Activated naive CD8-positive, alpha-beta T cell treated with anti-CD3 and anti-CD28 coated beads, Interleukin-2, amount 50 U/mL, for 16 hours (primary cell): Measurements from ENCODE around the gene CCDC172.
"Not testable (repeated sequence)": the region's sequence is repeated elsewhere in the genome, so short reads cannot be mapped to it uniquely, and the experiment has no call there.

Experiments
- DNase-seq: peaks from one replicate; pipeline ENCODE4 v3.0.0-alpha.2; 2020; ENCODE audit warnings: low read depth, low spot score

The CCDC172 gene

GRCh38 chr10:116336866-116337265, 12.6 kb downstream of the CCDC172 start:
- no peak for DNase-seq

DNA sequence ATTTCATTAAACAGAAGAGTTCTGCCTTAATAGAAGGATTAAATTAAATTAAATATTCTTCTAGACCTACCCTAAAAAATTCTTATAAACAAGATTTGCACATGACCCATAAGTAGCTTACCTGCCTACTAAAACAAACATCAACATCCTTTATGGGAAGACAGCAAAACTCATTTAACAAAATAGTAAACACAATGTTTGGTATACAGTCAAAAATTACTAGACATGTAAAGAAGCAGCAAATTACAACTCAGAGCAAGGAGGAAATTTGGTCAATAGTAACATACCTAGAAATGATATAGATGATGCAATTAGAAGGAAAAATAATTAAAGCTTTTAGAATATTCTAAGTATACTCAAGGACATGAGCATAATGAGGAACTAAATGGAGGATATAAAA, 27.9 kb downstream of the CCDC172 start:
- DNase-seq: no peak

GRCh38 chr10:116353817-116354216, 29.6 kb downstream of the CCDC172 start:
- DNase-seq: no peak

- DNase-seq: no peak
Observed at GRCh38 chr10:116355341-116355740, 31.1 kb downstream of the CCDC172 start.

GRCh38 chr10:116356833-116357232, 32.6 kb downstream of the CCDC172 start:
- no peak for DNase-seq

DNA sequence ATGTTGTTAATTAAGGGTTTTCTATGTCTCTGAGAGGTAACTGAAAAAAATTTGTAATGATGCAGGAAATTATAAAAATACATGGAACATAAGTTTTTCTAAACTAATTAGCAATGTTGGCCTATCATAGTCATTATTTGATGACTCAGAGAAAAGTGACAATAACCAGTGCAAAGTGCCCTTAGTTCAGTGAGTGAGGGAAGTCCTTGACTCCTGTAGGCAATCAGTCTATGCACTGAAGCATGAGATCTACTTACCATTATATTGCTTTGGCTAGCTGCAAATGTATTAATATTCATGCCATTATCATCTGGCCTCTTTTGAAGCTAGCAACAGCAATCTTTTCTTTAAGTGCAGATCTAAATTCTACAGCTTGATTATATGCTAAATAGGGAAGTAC, 40.6 kb downstream of the CCDC172 start:
- no peak for DNase-seq

DNA sequence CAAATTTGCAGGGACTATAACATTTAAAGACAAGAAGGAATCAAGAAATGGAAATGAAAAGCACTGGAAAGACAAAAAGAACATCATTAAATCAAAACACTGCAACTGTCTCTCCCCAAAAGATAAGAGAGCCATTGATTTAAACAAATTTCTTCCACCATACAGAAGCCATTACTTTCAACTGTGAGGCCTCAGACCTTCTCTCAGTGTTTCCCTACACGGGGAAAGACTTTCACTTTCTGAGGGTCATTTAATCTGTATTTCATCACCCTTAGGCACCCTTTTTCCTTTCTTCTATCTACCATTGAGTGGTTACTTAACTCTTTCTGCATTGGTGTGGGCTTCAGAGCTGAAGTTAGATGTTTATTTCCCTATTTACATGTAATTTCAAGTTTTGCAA, 47.5 kb downstream of the CCDC172 start:
- no peak for DNase-seq

- DNase-seq: no peak
Observed at GRCh38 chr10:116382290-116382689, 58.0 kb downstream of the CCDC172 start.

DNA sequence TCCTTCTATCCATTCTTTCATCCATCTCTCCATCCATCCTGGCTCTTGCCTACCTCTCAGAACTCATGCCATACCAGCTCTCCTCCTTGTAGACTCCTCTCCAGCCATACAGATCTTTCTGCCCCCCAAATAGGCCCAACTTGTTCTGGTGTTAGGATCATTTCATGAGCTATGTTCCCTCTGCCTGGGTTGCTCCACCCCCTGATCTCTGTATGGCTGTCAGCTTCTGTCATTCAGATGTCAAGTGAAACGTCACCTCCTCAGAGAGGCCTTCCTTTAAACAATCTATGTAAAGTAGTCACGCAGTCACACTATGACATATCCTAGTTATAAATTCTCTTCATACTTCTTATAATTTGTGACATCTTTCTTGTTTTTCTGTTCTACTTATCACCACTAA, 61.1 kb downstream of the CCDC172 start:
- no peak for DNase-seq

DNA sequence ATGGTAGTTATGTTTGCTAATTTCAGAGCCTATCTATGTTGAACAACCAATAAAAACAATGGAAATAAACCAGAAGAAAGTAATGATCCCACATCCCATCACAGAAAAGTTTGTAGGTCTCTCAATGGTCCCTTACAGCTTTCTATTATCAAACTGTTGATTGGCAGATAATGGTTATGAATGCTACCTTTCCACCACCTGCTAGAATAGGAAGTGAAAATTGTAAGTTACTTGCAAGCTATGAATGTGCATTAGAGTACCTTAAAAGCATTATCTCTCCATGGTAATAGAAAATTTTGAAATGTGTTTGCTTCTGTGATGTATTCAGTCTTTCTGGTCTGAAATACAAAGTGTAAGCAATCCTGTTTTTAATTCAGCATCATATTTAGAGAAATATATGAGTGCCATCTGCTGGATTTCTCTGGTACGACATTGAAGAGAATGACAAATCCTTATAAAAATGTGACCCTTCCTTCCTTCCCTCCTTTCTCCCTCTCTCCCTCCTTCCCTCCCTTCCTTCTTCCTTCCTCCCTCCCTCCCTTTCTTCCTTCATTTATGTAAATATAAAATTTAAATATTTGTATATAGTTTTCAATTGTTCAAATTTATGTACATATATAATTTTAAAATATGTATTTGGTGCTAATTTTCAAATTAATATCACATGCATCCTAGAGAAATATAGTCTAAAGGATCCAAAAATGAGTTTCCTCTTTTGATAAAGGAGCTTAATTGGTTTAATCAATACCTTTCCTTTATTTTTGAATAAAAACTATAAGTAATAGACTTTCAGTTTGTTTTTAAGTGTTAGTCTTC, 62.0 kb downstream of the CCDC172 start:
- no peak for DNase-seq

GRCh38 chr10:116393246-116393831, 69.1 kb downstream of the CCDC172 start:
- DNase-seq: not testable (repeated sequence)

DNA sequence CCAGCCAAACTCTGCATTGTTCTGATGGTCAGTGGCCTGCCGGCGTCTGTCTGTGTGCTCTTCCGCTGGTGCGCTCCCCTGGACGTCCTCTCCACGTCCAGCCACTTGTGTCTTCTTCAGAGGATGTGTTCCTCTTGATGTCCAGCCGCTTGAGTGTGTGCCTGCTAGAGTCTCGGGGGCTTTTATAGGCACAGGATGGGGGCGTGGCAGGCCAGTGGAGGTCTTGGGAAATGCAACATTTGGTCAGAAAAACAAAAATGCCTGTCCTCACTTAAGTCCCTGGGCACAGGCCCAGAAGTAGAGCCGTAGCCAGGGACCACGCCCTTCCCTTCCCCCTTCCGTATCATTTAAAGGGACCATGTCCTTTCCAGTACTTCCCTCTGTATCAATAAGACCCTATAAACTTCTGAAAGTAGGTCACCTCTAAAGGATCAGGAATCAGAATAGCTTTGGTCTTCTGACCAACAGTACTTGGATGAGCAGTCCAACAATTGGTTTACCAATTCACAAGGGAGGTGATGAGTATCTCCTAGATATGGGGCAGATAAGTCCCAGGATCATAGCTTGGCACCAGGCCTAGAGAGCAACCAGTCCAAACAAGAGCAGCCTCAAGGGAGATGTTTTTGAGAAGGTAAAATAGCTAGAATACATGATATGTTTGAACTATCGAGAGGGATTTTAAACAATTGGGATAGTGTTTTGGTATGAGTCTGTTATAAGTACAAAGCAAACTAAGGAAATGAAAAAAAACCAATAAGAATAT, 71.2 kb downstream of the CCDC172 start:
- no peak for DNase-seq

GRCh38 chr10:116398224-116398623, 74.0 kb downstream of the CCDC172 start:
- DNase-seq: no peak

DNA sequence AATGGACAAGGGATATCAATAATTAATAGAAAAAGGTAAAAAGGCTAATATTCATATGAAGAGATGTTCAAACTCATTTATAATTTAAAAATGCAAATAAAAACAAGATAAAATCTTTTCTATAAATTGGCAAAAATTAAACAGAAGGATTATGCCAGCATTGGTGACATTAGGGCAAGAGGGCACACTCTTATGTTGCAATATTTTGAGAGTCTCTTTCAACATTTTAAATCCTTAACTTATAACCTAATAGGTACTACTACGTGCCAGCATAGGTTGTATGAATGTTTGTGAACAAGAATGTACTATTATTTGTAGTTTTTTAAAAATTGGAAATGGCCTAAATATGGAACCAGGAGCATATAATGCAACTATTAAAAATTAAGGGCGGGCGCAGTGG, 78.6 kb downstream of the CCDC172 start:
- no peak for DNase-seq

- no peak for DNase-seq
Observed at GRCh38 chr10:116403740-116404250, 79.5 kb downstream of the CCDC172 start.

DNA sequence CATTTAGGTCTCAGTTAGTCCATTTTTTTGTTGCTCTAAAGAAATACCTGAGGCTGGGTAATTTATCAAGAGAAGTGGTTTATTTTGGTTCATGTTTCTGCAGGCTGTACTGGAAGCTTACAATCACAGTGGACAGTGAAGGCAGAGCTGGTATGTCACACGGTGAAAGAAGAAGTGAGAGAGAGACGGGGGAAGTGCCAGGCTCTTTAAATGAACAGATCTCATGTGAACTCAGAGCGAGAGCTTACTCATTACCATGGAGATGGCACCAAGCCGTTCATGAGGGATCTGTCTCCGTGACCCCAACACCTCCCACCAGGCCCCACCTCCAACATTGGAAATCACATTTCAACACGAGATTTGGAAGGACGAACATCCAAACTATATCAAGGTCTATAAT, 84.5 kb downstream of the CCDC172 start:
- no peak for DNase-seq

DNA sequence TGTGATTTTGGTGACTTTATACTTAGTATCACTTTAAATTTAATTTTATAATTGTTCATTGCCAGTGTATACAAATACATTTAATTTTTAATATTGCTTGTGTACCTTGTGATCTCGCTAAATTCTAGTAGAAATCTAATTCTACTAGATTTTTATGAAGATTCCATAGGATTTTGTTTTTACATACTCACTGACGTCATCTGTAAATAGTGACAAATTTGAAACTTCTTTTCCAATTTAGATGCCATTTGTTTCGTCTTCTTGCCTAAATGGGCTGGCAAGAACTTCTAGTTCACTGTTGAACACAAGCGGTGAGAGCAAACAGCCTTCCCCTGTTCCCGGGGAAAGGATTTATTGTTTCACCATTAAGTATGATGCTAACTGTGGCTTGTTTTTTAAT, 86.1 kb downstream of the CCDC172 start:
- no peak for DNase-seq

- DNase-seq: no peak
Observed at GRCh38 chr10:116417821-116418220, 93.6 kb downstream of the CCDC172 start.

DNA sequence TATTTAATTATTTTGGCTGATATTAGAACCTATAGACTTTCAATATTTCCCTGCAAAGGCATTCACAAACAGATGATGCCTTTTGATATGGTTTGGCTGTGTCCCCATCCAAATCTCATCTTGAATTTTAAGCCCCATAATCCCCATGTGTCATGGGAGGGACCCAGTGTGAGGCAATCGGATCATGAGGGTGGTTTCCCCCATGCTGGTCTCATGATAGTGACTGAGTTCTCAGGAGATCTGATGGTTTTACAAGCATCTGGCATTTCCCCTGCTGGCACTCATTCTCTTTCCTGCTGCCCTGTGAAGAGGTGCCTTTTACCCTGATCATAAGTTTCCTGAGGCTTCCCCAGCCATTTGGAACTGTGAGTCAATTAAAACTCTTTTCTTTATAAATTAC, 94.1 kb downstream of the CCDC172 start:
- no peak for DNase-seq

- DNase-seq: no peak
Observed at GRCh38 chr10:116421815-116422214, 97.6 kb downstream of the CCDC172 start.

DNA sequence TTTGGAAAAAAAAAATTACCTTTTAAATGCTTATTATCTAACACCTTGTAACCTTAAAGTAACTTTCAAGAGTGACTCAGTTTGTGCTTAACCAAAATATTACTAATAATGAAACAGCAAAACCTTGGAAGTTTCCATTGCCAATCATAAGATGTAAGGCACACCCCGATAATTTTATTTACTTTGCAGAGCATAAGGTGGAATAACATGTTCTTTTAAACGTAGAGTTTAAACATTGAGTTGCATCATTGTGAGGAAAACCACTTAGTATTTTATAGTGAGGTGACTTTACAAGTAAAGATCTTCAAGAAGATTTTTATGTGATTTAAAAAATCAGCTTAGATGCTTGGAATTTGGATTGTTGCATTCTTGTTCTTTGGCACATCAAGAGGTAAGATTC, 103.4 kb downstream of the CCDC172 start, which contains the start of gene PNLIPRP3:
Gene PNLIPRP3 (plus strand): TSS at position 177 of the 400 bp plus-strand sequence. CDS start 166 bp downstream, at position 343.
- no peak for DNase-seq

DNA sequence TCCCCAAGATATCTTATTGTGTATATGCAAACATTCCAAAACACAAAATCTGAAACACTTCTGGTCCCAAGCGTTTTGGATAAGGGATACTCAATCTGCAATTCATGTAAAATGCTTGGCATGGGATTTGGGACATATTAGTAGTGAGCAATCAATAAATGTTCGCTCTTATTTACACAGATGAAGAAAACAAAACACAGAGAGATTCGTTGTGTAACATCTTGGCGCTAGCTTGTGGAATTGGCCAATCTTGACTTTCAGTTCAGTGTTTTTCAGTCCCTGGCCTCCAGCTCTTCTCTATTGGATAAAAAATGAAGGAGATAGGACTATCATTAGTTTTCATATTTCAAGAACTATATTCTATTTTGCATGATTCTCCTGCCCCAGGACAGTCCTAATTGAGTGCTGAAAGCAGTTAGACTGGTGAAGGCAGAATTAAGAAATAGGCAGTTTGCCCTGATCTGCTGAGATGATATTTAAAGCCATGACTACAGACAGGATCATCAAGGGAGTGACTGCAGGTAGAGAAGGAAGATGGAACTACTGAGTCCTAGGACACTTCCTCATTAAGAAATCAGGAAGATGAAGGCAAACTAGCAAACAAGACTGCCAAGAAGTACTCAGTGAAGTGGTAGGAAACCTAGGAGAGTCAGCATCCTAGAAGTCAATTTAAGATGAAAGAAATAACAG, 105.2 kb downstream of the CCDC172 start:
- DNase-seq: no peak
